NCI-H748 treated with DMSO at 0.1 percent for 48 hours (cell line): ENCODE results near the gene PRKAB1.
"Not testable (repeated sequence)": the region's sequence is repeated elsewhere in the genome, so short reads cannot be mapped to it uniquely, and the experiment has no call there.

Source experiments
- DNase-seq: peaks from one replicate; lab custom pipeline; 2025; lab: John Stamatoyannopoulos, UW

PRKAB1 gene, protein sequence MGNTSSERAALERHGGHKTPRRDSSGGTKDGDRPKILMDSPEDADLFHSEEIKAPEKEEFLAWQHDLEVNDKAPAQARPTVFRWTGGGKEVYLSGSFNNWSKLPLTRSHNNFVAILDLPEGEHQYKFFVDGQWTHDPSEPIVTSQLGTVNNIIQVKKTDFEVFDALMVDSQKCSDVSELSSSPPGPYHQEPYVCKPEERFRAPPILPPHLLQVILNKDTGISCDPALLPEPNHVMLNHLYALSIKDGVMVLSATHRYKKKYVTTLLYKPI

DNA sequence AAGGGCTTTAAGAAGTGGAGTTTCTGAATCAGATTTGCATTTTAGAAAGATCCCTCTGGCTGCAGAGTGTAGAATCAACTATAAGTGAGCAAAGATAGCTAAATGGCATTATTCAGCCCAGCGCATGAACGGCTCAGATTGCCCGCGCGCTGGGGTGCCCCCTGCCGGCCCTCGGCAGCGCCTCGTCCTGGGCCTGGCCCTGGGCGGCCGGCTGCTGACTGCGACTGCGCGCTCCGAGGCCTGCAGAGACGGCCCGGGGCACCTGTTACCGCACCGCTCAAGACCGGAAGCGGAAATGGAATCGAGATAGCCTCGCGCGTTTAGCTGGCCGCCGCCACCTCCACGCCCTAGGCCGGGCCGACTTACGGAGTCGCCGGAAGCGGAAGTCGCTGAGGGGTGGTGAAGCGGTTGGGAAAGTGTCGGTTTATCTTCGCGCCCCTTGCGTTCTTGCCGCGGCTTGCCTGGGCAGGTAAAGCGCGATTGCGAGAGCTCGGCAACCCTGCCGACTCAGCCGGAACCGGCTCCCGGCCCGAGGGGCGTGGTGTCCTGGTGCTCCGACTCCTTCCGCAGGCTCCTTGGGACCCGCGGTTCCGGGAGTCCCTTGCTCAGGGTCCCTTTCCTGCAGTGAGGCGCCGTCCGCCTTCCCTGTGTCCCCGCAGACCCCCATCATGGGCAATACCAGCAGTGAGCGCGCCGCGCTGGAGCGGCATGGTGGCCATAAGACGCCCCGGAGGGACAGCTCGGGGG, at the start of gene PRKAB1:
Gene PRKAB1, plus strand, starts transcription at position 557 of the 747 bp plus-strand sequence. Its CDS starts 112 bp downstream, at position 669.
- DNase-seq = peak; percentile 94

DNA sequence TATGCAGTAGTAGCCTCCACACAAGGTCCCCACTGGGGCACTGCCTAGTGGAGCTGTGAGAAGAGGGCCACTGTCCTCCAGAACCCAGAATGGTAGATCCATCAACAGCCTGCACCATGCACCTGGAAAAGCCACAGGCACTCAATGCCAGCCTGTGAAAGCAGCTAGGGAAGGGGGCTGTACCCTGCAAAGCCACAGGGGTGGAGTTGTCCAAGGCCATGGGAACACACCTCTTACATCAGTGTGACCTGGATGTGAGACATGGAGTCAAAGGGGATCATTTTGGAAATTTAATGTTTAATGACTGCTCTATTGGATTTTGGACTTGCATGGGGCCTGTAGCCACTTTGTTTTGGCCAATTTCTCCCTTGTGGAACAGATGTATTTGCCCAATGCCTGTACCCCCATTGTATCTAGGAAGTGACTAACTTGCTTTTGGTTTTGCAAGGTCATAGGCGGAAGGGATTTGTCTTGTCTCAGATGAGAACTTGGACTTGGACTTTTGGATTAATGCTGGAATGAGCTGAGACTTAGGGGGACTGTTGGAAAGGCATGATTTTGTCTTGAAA, 49.5 kb upstream of the PRKAB1 start:
- DNase-seq = not testable (repeated sequence)

DNA sequence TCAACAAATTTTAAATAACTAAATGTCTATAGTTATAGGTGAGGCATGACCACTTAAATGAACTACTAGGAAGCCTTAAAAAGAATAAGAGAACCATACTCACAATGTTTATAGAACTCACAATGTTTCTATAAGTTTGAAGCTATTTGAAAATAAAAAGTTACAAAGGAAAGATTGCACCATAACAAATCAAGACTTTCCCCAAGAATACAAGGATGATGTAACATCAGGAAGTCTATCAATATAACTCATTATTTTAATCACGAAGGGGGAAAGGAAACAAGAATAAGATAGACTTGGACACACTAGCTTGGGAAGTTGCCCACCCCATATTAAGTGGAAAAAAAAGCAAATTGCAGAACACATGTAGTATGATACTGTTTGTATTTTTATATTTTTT, 47.4 kb upstream of the PRKAB1 start:
- no peak for DNase-seq

DNA sequence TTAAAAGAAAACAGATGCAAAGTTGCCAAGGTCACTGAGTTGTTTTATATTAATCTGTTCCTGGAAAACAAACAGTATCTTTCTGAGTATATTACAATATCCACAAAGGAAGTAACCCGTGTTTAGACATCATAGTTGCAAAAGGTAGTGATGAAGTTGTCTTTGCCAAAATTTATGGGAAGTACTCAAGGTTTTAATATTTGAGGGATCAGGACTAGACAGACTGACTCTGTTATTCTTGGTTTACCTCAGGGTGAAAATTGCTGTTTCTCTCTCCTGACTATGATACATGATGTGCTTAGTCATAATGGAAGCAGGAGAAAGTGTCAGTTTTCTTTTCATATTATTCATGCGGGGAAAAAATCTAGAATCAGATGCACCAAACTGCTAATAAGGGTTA, 46.1 kb upstream of the PRKAB1 start:
- DNase-seq = no peak

DNA sequence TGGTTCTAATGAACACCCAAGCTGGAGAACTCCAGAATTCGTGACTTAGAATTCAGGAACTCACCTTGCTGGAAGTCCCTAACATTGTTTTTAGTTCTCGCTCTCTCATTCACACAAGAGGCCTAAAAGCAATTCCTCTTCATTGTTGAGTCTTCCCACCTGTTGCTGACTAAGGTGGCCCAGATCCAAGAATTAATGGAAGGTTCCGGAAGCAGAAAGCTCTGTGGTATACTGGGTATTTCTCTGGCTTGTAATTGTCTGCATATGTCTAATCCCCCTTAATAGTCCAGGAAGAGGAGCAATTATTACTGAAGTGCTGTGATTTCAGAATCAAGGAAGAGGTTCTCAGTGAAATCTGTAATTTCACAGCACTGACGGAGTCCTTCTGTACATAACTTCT, 43.0 kb upstream of the PRKAB1 start:
- DNase-seq = no peak

DNA sequence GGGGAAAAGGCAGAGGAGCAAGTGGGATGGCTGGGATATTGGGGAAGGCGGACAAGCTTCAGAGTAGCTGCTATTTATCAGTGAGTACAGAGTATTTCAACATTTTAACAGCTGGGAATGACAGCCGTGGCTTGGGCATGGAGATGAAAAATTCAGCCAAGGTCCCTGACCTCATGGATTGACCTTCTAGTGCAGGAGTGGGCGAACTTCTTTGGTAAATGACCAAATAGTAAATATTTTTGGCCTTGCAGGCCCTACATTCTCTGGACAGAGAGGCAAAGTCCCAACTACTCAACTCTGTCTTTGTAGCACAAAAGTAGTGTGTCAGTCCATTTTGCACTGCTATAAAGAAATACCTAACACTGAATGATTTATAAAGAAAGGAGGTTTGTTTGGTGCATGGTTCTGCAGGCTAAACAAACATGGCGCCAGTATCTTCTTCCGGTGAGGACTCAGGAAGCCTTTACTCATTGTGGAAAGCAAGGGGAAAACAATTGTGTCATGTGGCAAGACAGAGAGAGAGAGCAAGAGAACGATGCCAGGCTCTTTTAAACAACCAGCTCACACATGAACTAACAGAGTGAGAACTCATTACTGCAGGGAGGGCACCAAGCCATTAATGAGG, 40.8 kb upstream of the PRKAB1 start:
- DNase-seq = no peak

DNA sequence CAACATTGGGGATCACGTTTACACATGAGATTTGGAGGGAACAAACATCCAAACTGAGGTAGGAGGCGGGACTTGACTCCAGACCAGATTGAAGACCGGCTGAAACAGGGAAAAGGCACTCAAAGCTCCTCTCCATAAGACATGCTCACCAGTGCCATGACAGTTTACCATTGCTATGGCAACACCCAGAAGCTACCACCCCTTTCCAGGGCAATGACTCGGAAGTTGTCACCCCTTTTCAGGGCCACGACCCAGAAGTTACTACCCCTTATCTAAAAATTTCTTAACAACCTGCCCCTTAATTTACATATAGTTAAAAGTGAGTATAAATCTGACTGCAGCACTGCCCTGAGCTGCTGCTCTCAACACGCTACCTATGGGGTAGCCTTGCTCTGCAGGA, 40.2 kb upstream of the PRKAB1 start:
- DNase-seq = no peak

DNA sequence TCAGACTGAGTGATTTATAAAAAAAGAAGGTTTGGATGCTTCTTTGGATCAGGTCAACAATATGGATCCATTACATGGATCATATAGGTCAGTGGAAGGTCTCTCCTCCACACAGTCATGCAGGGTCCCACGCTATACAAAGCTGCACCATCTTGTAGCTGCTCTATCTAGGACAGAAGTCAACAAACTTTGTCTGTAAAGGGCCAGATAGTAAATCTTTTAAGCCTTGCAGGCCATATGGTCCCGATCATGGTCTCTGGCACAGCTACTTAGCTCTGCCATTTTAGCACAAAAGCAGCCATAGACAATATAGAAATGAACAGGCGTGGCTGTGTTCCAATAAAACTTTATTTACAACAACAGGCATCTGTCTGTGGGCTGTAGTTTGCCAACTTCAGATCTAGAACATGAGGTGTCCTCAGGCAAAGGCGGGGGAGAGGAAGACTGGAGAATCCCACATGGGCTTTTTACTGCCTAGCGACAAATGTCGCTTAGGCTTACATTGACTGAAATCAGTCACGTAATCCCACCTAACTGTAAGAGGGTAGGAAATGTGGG, 37.6 kb upstream of the PRKAB1 start:
- no peak for DNase-seq

DNA sequence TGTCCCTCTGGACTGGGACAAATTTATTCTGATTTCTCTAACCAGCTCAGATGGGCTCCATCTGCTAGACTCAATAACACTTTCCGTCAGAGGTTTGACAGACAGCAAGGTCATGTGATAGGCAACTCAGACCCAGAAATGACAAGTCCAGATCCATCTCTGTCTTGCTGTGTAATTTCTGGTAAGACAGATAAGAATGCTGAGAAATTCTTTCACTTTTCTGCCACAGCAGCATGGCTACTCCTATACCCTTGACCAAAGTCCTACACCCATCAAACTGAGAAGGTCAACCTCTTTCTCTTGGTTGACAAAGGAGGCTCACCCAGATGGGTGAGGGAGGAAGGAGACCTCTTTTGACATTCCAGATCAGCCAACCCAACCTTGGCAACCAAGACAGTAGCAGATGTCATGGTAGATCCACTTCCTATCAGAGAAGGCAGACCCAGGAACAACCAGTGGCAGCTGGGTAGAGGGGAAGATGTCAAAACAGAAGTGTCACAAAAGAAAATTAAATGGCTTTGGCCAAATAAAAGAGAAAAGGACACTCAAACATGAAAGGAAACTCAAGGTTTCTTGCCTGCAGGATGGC, 36.9 kb upstream of the PRKAB1 start:
- no peak for DNase-seq

DNA sequence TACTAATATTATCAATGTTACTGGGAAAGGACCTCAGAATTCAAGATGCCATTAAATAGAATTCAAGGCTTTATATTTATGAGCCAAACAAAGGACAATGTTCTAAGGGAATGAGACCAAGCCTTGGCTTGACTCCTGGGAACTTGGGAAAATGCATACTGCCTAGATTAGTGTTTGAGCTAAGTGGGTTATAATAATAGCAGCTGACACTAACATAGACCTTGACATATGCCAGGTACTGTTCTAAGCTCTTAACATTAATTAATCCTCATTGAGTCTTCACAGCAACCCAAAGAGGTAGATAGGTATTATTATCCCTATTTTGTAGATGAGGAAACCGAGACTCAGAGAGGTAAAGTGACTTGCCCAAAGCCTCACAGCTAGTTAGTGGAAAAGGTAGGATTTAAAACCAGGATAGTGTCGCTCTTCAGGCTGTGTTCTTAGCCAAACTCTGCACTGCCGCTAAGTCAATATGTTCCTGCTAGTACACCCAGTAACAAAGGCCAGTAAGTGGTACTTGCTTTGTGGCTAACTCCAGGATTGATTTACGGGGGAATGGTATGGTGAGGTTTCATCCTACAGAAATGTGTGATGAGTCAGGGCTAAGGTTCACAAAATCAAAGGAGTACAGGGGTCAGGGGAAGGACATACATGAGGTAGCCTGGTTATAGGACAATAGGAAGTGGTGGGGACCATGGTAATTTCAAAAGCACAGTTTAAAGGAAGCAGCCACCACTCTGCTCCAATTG, 35.8 kb upstream of the PRKAB1 start:
- no peak for DNase-seq

DNA sequence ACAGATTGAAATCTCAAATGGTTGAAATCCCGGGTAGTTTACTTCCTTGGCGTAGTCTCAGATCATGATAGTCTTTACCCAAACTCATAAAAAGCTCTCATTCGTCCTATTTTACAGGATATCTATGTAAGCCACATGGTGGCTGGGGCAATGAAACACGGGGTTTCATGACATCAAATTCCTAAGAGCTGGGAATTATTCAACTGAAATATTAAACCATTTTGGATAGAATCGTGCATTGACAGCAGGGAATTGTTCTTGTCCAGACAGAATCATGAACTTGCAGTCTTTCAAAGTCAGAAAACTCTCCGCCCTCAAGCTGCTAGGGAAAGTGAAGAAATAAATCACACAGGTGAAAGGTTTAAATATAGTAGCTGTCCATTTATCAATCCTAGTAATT, 33.2 kb upstream of the PRKAB1 start:
- no peak for DNase-seq

DNA sequence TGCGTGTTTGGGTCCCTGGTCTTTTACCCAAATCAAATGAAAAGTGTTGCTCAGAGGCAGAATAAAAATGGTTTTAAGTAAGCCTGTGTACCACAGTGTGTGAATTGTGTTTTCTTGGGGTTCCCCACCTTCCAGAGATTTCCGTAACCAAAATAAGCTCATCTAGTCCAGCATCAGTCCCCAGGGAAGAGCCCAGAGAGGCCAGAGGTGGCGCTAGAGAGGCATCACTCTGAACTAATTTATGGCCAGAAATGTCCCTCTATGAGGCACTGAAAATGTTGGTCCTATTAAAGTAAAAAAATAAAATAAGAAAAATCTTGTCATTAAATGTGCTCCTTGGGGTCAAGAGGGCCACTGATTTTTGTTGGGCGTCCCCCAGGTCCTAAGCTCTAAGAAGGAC, 24.9 kb upstream of the PRKAB1 start:
- DNase-seq = no peak

DNA sequence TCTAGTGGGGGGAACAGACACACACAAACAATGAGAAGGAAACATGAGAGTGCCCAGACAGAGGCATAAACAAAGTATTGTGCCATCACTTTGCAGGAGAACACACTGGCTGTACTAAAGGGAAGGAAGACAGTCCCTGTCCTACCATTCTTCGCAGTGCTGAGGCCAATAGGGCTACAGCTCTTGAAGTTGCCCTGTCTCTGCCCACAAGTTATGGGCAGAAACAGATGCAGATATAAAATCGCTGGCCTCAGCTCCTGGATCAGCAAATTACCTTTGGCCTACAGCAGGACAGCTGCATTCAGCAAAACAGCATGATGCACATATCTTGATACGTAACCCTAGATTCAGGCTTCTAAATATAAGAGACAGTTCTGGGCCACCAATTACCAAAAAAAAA, 23.0 kb upstream of the PRKAB1 start:
- DNase-seq = no peak

DNA sequence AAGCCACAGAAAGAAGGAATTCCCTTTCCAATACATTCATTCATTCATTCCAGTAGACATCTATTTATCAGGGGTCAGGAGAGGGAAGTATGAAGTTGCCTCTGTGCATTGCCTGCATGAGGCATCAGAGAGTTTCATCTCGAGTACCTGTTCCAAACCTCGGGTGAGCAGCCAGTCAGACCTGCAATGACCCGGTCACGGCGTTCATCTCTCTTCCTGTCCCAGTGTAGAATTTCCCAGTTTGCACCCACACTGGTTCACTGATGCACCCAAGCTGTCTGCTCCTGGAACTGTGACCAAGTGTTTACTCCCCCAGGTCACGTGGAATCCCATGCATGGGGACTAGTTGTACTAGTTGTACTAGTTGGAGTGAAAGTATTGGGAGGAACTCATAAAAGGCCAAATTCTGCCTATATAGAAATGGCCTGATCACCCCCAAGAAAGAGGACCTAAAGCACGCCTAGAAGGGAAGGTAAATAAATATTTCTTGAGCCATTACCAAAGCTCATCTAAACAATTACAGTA, 22.3 kb upstream of the PRKAB1 start:
- no peak for DNase-seq

DNA sequence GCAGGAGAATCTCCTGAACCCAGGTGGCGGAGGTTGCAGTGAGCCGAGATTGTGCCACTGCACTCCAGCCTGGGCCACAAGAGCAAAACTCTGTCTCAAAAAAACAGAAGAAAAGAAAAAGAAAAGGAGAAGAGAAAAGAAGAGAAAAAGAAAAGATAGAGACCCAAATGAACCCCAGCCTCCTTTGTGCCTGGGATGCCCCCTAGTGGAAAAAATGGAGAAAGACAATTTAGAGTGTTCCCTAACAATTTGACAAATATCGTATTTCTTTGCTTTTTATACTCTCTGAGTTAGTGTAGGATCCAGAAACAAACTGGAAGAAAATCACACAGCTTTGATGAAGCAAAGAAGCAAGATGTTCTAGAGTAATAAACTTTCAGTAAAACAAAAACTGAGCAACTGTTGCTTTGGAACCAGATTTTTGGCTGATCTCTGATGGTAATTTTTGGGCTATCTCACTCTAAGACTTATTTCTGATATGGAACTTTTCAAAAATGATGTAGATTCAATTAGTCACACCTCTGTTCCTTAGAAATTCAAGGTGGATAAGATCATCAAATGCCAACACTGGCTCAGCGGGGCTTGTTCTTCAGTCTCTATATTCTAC, 18.6 kb upstream of the PRKAB1 start:
- peak; percentile 34 for DNase-seq

DNA sequence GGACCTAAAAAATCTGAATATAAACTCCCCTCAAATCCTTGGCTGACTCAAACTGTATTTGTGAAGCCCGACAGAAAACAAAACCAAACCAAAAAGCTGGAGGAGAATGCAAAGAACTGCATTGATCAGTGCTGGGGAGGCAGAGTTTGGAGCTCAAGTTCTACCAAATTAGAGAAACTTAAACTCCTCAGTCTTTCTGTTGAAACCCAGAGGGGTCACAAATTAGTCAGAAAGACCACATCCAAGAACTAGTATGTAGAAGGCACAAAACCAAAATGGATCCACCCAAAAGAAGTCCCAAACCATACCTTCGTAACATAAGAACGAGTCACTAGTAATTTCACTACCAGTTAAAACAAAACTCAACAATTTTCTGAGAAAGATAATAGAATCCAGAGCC, 15.3 kb upstream of the PRKAB1 start:
- DNase-seq = no peak

DNA sequence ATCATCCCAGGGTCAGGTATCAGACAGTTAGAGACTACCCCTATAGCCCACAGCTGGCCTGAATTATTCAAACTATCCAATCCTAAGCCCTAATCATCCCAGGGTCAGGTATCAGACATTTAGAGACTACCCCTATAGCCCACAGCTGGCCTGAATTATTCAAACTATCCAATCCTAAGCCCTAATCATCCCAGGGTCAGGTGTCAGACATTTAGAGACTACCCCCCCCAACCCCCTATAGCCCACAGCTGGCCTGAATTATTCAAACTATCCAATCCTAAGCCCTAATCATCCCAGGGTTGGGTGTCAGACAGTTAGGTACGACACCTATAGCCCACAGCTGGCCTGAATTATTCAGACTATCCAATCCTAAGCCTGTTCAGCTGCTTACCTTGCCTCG, 10.9 kb upstream of the PRKAB1 start:
- not testable (repeated sequence) for DNase-seq

DNA sequence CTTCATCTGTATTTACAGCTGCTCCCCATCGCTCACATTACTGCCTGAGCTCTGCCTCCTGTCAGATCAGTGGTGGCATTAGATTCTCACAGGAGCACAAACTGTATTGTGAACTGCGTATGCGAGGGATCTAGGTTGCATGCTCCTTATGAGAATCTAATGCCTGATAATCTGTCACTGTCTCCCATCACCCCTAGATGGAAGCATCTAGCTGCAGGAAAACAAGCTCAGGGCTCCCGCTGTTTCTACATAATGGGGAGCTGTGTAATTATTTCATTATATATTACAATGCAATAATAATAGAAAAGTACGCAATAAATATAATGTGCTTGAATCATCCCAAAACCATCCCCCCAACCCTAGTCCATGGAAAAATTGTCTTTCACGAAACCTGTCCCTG, 9.8 kb upstream of the PRKAB1 start:
- DNase-seq = not testable (repeated sequence)

DNA sequence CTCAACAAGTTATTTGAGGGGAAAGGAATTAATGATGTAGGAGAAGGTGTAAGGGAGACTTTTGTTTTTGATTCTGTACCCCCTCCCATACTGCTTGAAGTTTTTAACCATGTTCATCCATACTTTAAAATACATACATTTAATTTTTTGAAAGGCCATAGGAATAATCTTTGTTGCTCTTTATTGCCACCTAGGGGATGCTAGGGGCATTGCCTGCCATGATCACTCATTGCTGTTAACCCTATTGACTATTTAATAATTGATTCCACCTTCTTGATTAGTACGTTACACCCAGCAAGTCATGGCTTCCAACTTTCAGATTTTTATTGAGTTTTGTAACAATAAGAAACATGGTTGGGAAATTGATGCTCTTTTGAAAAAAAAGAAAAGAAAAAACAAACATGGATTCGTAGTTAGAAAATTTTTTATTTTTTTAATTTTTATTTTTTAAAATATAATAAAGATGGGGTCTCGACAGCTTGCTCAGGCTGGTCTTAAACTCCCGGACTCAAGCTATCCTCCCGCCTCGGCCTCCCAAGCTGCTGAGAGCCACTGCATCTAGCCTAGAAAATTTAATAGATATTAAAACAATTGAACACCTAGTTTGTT, 8.5 kb upstream of the PRKAB1 start:
- DNase-seq = peak; percentile 56

DNA sequence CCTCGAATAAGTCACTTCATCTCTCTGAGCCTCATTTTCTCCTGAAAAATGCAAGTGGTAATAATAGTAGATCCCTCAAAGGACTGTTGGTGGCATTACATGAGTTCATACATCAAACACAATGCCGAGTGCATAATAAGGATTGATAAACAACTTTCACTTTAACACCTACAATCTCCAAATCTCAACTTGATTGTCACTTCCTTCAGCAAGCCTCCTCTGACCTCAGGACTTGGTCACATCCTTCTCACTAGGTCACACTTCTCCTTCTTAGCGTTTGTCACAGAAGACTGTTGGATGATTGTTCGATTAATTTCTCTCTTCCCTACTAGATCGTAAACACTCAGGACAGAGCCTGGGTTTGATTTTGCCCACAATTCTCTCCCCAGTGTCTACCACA, 7.9 kb upstream of the PRKAB1 start:
- DNase-seq = no peak
